ENCODE data around the gene CDC14A.

Gene CDC14A

DNA sequence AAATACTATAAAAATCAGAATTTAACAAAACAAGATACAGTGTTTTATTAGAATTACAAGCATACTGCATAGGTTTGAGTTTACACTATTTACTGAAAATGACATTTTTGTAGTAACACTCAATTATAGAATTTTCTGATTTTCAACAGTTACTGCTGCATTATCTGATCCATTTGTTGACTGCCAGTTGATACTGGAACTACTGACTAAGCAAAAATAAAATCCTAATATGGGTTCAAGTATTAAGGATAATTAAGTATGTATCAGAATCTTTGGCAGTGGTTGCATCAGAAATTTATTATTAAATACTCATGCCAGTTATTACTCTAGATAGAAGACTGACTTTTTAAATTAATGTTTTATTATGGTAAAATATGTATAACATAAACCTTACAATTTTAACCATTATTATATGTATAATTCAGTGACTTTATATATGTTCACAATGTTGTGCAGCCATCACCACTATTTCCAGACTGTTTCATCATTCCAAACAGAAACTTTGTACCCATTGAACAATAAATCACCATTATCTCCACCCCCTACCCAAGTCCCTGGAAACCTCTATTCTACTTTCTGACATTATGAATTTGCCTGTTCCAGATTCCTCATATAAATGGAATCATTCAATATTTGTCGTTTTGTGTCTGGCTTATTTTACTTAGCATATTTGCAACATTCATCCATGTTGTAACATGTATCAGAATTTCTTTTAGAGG lies 127.5 kb downstream of the CDC14A start:
- DNase-seq (ENCODE audit: insufficient read length, low spot score) (no peak), FAIRE-seq (no peak)
- TF ChIP-seq, protein P1, sequence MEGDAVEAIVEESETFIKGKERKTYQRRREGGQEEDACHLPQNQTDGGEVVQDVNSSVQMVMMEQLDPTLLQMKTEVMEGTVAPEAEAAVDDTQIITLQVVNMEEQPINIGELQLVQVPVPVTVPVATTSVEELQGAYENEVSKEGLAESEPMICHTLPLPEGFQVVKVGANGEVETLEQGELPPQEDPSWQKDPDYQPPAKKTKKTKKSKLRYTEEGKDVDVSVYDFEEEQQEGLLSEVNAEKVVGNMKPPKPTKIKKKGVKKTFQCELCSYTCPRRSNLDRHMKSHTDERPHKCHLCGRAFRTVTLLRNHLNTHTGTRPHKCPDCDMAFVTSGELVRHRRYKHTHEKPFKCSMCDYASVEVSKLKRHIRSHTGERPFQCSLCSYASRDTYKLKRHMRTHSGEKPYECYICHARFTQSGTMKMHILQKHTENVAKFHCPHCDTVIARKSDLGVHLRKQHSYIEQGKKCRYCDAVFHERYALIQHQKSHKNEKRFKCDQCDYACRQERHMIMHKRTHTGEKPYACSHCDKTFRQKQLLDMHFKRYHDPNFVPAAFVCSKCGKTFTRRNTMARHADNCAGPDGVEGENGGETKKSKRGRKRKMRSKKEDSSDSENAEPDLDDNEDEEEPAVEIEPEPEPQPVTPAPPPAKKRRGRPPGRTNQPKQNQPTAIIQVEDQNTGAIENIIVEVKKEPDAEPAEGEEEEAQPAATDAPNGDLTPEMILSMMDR (IDR thresholded peaks at IDR 0.05; ENCODE audit: insufficient read depth, missing control alignments), result no peak

DNA sequence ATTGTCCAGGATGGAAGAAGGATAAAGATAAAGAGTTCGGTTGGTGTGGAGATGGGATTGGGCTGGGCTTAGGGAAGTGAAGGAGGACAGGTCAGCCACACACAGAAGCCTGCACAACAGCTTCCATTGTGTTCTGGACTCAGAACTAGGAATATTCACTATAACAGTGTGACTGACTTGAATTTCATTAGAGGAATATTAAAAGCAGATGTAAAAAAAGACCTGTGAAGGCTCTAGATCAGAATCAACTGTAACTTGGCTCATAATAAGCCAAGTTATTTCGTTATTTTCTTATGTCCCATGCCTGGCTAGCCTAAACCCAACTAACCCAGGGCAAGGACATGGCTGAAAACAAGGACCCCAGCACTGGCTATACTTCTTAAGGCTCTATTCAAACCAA lies 129.0 kb downstream of the CDC14A start:
- DNase-seq (ENCODE audit: insufficient read length, low spot score) (no peak), FAIRE-seq (no peak)
- TF ChIP-seq, protein P1 (IDR thresholded peaks at IDR 0.05; ENCODE audit: insufficient read depth, missing control alignments), result no peak

DNA sequence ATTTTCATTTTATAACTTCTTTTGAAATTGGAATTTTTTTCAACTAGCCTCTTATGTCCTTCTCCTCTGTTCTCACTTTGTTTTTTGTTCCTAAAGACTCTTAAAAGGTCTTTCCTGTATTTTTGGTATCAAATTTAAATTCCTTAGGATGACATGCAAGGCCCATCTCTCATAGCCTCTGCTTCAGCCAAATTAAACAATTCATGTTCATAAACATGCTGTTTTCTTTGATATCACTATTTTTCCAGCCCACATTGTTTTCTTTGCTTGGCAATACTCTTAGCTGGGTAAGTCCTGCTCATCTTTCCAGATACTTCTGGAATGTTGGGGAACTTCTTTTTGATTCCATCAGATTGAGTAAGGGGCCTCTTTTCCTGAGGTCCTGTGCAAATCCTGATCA lies 129.9 kb downstream of the CDC14A start:
- FAIRE-seq, result no peak
- no peak for DNase-seq (ENCODE audit: insufficient read length, low spot score)
- TF ChIP-seq, protein P1 (IDR thresholded peaks at IDR 0.05; ENCODE audit: insufficient read depth, missing control alignments), result no peak

DNA sequence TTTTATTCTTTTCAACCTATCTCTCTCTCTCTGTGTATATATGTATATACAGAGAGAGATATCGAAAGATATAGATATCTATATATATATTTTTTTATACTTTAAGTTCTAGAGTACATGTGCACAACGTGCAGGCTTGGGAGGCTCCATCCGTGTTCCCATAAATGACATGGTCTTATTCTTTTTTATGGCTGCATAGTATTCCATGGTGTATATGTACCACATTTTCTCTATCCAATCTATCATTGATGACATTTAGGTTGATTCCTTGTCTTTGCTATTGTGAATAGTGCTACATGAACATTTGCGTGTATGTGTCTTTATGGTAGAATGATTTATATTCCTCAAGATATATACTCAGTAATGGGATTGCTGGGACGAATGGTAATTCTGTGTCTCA lies 130.4 kb downstream of the CDC14A start:
- FAIRE-seq, result no peak
- no peak for DNase-seq (ENCODE audit: insufficient read length, low spot score)

DNA sequence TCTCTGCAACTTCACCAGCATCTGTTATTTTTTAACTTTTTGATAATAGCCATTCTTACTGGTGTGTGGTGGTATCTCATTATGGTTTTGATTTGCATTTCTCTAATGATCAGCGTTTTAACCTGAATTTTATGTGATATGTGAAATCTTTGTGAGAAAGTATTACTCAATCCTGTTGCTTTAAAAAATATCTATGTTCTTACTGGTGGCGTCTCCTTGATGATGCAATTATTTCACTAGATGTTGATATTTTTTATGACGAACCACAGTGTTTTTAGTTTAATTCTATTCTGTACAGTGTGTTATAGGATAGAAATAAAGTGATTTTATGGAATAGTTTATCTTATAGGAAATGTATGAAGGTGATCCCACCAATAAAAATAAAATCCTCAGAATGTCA lies 130.9 kb downstream of the CDC14A start:
- TF ChIP-seq, protein P1 (IDR thresholded peaks at IDR 0.05; ENCODE audit: insufficient read depth, missing control alignments), result no peak
- no peak for FAIRE-seq
- no peak for DNase-seq (ENCODE audit: insufficient read length, low spot score)

More for the DNA sequence above, 130.4 kb downstream of the CDC14A start:
- TF ChIP-seq, protein P1 (IDR thresholded peaks at IDR 0.05; ENCODE audit: insufficient read depth, missing control alignments), result no peak

DNA sequence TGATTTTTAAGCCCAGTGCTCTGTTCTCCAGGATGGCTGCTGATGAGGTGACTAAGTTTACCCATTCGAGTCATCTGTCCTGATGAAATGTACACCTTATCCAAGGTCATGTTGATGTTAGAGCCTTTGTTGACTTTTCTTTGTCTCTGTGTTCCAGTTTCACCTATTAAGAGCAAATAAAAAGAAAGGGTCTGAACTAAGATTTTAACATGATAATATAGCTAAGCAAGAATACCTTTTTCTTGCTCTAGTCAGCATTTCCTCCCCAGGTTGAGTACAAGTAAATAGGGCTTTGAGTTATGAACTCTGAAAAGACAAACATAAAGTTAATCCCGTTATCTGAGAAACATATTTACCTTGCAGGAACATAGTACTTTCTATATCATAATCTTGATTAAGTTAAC lies 133.6 kb downstream of the CDC14A start:
- TF ChIP-seq, protein P1 (IDR thresholded peaks at IDR 0.05; ENCODE audit: insufficient read depth, missing control alignments), result no peak
- no peak for FAIRE-seq
- no peak for DNase-seq (ENCODE audit: insufficient read length, low spot score)

DNA sequence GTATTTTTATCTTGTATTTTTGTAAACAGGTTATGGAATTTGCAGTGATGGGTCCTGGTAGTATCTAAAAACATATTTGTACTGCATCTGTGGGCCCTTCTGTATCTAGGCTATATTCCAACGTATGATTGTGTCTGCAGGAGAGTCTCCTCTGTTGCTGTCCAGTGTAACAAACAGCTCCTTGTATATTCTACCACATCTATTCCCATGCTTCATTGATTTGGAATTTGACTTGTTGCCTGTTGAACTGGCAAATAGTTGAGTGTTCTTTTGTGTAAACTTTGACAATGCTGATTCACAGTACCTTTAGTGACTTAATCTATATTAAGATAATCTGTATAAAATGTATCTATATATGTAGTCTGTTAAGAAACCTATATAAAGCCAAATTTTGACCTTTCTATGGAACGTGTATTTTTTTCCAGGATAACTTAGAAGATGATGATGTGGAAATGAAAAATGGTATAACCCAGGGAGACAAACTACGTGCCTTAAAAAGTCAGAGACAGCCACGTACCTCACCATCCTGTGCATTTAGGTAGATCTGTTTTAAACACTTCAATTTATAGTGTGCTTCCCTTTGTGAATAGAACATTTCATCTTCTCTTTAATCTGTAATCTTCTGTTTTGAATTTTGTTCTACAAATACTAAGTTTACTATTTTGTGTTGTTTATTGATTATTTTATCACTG lies 142.2 kb downstream of the CDC14A start:
- FAIRE-seq (no peak), DNase-seq (ENCODE audit: insufficient read length, low spot score) (no peak)
- TF ChIP-seq, protein P1 (IDR thresholded peaks at IDR 0.05; ENCODE audit: insufficient read depth, missing control alignments), result no peak

Measured in D721Med (cell line).